A673 (cell line): ENCODE results near the gene FOS. TPM values are rescaled to one million over a fixed set of nuclear protein-coding genes. Genes with fewer than 3 reads are reported as not detected.

Experiments used
- BruUV-seq: library from RNA; stranded (reverse); fragments of 400-500 nt; replicated peaks from 2 replicates; lab custom pipeline; 2021; lab: Mats Ljungman, UMichigan
- CTCF ChIA-PET: fragments of 300-600 bp; sonication (Branson Sonifier 250); formaldehyde crosslinking; loops from one replicate; lab custom pipeline; 2022; ENCODE audit warnings: antibody characterized with exemption; lab: Charles Lee
- POLR2A ChIA-PET: fragments of 300-600 bp; sonication (Branson Sonifier 250); formaldehyde crosslinking; loops from one replicate; lab custom pipeline; 2022; ENCODE audit warnings: antibody characterized with exemption; ENCODE audit not compliant: low non-redundant PET; lab: Charles Lee
- DNase-seq: peaks from one replicate; pipeline ENCODE4 v3.0.0-alpha.2; 2015; ENCODE audit warnings: low spot score
- H3K27ac ChIP-seq: fragments of 200-600 bp; sonication (generic); 2 replicates; pipeline ENCODE4 v1.5.1; 2016; ENCODE audit warnings: mixed run types, low read depth, mild to moderate bottlenecking, mixed read lengths, antibody characterized with exemption, low read length; ENCODE audit not compliant: poor library complexity, severe bottlenecking
- H3K27me3 ChIP-seq: fragments of 200-600 bp; sonication (generic); replicated peaks from 2 replicates; pipeline ENCODE4 v1.6.1; 2017; ENCODE audit warnings: mixed run types, low read depth, mild to moderate bottlenecking, mixed read lengths, antibody characterized with exemption, low read length; ENCODE audit not compliant: insufficient read depth, poor library complexity
- H3K36me3 ChIP-seq: fragments of 200-600 bp; sonication (generic); 2 replicates; pipeline ENCODE4 v1.6.1; 2016; ENCODE audit warnings: mixed run types, mild to moderate bottlenecking, mixed read lengths, antibody characterized with exemption, low read length; ENCODE audit not compliant: insufficient read depth, poor library complexity, severe bottlenecking
- H3K4me1 ChIP-seq: fragments of 200-600 bp; sonication (generic); 2 replicates; pipeline ENCODE4 v1.6.1; 2017; ENCODE audit warnings: mixed run types, mild to moderate bottlenecking, mixed read lengths, antibody characterized with exemption, low read length; ENCODE audit not compliant: insufficient read depth, poor library complexity, severe bottlenecking
- H3K4me3 ChIP-seq: fragments of 200-600 bp; sonication (generic); 2 replicates; pipeline ENCODE4 v1.5.1; 2016; ENCODE audit warnings: low read depth, mixed run types, mild to moderate bottlenecking, mixed read lengths, low read length; ENCODE audit not compliant: poor library complexity, severe bottlenecking
- H3K9me3 ChIP-seq: fragments of 200-600 bp; sonication (generic); 2 replicates; pipeline ENCODE4 v1.6.1; 2016; ENCODE audit warnings: mixed run types, low read depth, mild to moderate bottlenecking, mixed read lengths, antibody characterized with exemption, low read length; ENCODE audit not compliant: poor library complexity, severe bottlenecking
- EZH2 ChIP-seq: fragments of 200-600 bp; sonication (generic); IDR thresholded peaks from 2 replicates; pipeline ENCODE4 v1.6.1; 2017; ENCODE audit warnings: borderline replicate concordance, low read depth, mild to moderate bottlenecking, mixed read lengths, antibody characterized with exemption, low read length; ENCODE audit not compliant: poor library complexity, severe bottlenecking
- intact Hi-C: fragments of 100-400 bp; cut with micrococcal nuclease; formaldehyde crosslinking; loops from one replicate; pipeline ENCODE4 v1.10.0; 2022; ENCODE audit not compliant: unreplicated experiment
- total RNA-seq: library from RNA; stranded (reverse); gene quantifications from 2 replicates; pipeline ENCODE4 v1.2.3, GENCODE V29; 2021
- TF ChIP-seq, protein P1 (sequence below): fragments of 300-800, 200-600 bp; sonication (generic); conservative IDR thresholded peaks from 2 replicates; pipeline ENCODE4 v1.5.1; 2017; ENCODE audit warnings: low read depth, mild to moderate bottlenecking, antibody characterized with exemption, low read length, moderate library complexity, mixed read lengths

Gene FOS
- total RNA-seq, 1 experiment from 2014 or later: 13.7 TPM

- TF ChIP-seq, protein P1, sequence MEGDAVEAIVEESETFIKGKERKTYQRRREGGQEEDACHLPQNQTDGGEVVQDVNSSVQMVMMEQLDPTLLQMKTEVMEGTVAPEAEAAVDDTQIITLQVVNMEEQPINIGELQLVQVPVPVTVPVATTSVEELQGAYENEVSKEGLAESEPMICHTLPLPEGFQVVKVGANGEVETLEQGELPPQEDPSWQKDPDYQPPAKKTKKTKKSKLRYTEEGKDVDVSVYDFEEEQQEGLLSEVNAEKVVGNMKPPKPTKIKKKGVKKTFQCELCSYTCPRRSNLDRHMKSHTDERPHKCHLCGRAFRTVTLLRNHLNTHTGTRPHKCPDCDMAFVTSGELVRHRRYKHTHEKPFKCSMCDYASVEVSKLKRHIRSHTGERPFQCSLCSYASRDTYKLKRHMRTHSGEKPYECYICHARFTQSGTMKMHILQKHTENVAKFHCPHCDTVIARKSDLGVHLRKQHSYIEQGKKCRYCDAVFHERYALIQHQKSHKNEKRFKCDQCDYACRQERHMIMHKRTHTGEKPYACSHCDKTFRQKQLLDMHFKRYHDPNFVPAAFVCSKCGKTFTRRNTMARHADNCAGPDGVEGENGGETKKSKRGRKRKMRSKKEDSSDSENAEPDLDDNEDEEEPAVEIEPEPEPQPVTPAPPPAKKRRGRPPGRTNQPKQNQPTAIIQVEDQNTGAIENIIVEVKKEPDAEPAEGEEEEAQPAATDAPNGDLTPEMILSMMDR: no peak
- TF ChIP-seq EZH2: no peak
- intact Hi-C loops: no loop called here
- H3K9me3 ChIP-seq: no peaks in the 10 kb centered on the region
- H3K4me3 ChIP-seq: no peak overlapping the region
- H3K4me1 ChIP-seq: peaks cover 16% of the 10 kb centered on the region
- H3K27me3 ChIP-seq: no peaks in the 10 kb centered on the region
- POLR2A ChIA-PET: no interaction called here
- CTCF ChIA-PET: interaction anchor here (1.2 kb wide), 1 partner anchor 714 kb away, joined by 6 read pairs; no protein-coding TSS in a partner anchor
- H3K36me3 ChIP-seq: no peaks in the 10 kb centered on the region
- peak; percentile 69 for DNase-seq
- no TSS peak for BruUV-seq
- H3K27ac ChIP-seq: no peak overlapping the region
Observed at GRCh38 chr14:75310295-75311111, 31.9 kb downstream of the FOS start.

- Histone ChIP-seq H3K27me3 (no peaks in the 10 kb centered on the region), H3K36me3 (no peaks in the 10 kb centered on the region), H3K4me3 (no peak overlapping the region), H3K27ac (no peak overlapping the region), H3K9me3 (no peaks in the 10 kb centered on the region), H3K4me1 (peaks cover 20% of the 10 kb centered on the region)
- ChIA-PET CTCF (interaction anchor here (1.2 kb wide), 1 partner anchor 715 kb away, joined by 6 read pairs; no protein-coding TSS in a partner anchor), POLR2A (interaction anchor here (0.6 kb wide), 1 partner anchor 184 kb away, joined by 3 read pairs; no protein-coding TSS in a partner anchor)
- intact Hi-C loops: no loop called here
- no peak for DNase-seq
- TF ChIP-seq EZH2: no peak
- TF ChIP-seq, protein P1: no peak
- BruUV-seq: no TSS peak
Observed at GRCh38 chr14:75311356-75311755, 32.7 kb downstream of the FOS start.

- Histone ChIP-seq H3K36me3 (no peaks in the 10 kb centered on the region), H3K4me1 (peaks cover 20% of the 10 kb centered on the region), H3K4me3 (no peak overlapping the region), H3K27me3 (no peaks in the 10 kb centered on the region), H3K27ac (no peak overlapping the region), H3K9me3 (no peaks in the 10 kb centered on the region)
- BruUV-seq: no TSS peak
- ChIA-PET CTCF (no interaction called here), POLR2A (no interaction called here)
- TF ChIP-seq, protein P1: no peak
- no peak for TF ChIP-seq EZH2
- no peak for DNase-seq
- intact Hi-C loops: no loop called here
Observed at GRCh38 chr14:75312341-75312740, 33.7 kb downstream of the FOS start.
